Suprapubic skin (tissue), 4 donors: ENCODE data around the gene STYXL1.
"Not testable (repeated sequence)": the region's sequence is repeated elsewhere in the genome, so short reads cannot be mapped to it uniquely, and the experiment has no call there.

Experiments
- EP300 ChIP-seq: sonication (generic); formaldehyde crosslinking; IDR thresholded peaks from one replicate; pipeline ENCODE4 v1.6.1; 2017; ENCODE audit warnings: antibody characterized with exemption
- POLR2A ChIP-seq, 2 donors: fragments of 450-650 bp; IDR thresholded peaks; one replicate each; pipeline ENCODE4 v1.6.1; 2017; ENCODE audit warnings: antibody characterized with exemption in 2 of 2, mild to moderate bottlenecking in 2 of 2, moderate library complexity in 2 of 2
- POLR2AphosphoS5 ChIP-seq, 3 donors: sonication (generic); formaldehyde crosslinking; IDR thresholded peaks; one replicate each; pipeline ENCODE4 v1.6.1; 2017; ENCODE audit warnings: antibody characterized with exemption in 3 of 3
- TF ChIP-seq, protein P1 (sequence below), 2 donors: fragments of 200-600 bp in 1 of 2; fragments of 450-650 bp in 1 of 2; sonication (generic) in 1 of 2; IDR thresholded peaks; one replicate each; pipeline ENCODE4 v1.5.1; 2016 to 2019; ENCODE audit warnings: antibody characterized with exemption in 2 of 2, mild to moderate bottlenecking in 1 of 2, moderate library complexity in 1 of 2

GRCh38 chr7:76018520-76018919 lies 29.3 kb downstream of the STYXL1 start:
- TF ChIP-seq, protein P1, sequence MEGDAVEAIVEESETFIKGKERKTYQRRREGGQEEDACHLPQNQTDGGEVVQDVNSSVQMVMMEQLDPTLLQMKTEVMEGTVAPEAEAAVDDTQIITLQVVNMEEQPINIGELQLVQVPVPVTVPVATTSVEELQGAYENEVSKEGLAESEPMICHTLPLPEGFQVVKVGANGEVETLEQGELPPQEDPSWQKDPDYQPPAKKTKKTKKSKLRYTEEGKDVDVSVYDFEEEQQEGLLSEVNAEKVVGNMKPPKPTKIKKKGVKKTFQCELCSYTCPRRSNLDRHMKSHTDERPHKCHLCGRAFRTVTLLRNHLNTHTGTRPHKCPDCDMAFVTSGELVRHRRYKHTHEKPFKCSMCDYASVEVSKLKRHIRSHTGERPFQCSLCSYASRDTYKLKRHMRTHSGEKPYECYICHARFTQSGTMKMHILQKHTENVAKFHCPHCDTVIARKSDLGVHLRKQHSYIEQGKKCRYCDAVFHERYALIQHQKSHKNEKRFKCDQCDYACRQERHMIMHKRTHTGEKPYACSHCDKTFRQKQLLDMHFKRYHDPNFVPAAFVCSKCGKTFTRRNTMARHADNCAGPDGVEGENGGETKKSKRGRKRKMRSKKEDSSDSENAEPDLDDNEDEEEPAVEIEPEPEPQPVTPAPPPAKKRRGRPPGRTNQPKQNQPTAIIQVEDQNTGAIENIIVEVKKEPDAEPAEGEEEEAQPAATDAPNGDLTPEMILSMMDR (IDR thresholded peaks at IDR 0.05), result not testable (repeated sequence)
- not testable (repeated sequence) for TF ChIP-seq POLR2AphosphoS5 (IDR thresholded peaks at IDR 0.05); POLR2A (IDR thresholded peaks at IDR 0.05); EP300
